Measurements from ENCODE around the gene PPAN.

The PPAN gene

GRCh38 chr19:10141479-10141878 is 35.3 kb downstream of the PPAN start:
- no peak for DNase-seq (ENCODE audit: low spot score)

GRCh38 chr19:10141973-10142372 is 35.8 kb downstream of the PPAN start:
- DNase-seq (ENCODE audit: low spot score): no peak

GRCh38 chr19:10142701-10143375 is 36.7 kb downstream of the PPAN start:
- no peak for DNase-seq (ENCODE audit: low spot score)

GRCh38 chr19:10143681-10144080 is 37.5 kb downstream of the PPAN start:
- DNase-seq (ENCODE audit: low spot score): no peak

- DNase-seq (ENCODE audit: low spot score): no peak
These were observed 38.2 kb downstream of the PPAN start for GRCh38 chr19:10144361-10144760.

GRCh38 chr19:10145031-10145430 is 38.9 kb downstream of the PPAN start:
- no peak for DNase-seq (ENCODE audit: low spot score)

GRCh38 chr19:10146142-10146541 is 40.0 kb downstream of the PPAN start:
- DNase-seq (ENCODE audit: low spot score): no peak

- no peak for DNase-seq (ENCODE audit: low spot score)
These were observed 43.3 kb downstream of the PPAN start for GRCh38 chr19:10149427-10149826.

- no peak for DNase-seq (ENCODE audit: low spot score)
These were observed 45.4 kb downstream of the PPAN start for GRCh38 chr19:10151521-10151920.

- no peak for DNase-seq (ENCODE audit: low spot score)
These were observed 45.9 kb downstream of the PPAN start for GRCh38 chr19:10152100-10152499.

GRCh38 chr19:10155839-10156238 is 49.7 kb downstream of the PPAN start:
- no peak for DNase-seq (ENCODE audit: low spot score)

- DNase-seq (ENCODE audit: low spot score): no peak
These were observed 51.9 kb downstream of the PPAN start for GRCh38 chr19:10158071-10158470.

- DNase-seq (ENCODE audit: low spot score): no peak
These were observed 52.3 kb downstream of the PPAN start for GRCh38 chr19:10158485-10158884.

GRCh38 chr19:10159610-10160009 is 53.4 kb downstream of the PPAN start:
- no peak for DNase-seq (ENCODE audit: low spot score)

All from germinal center (tissue), 1 donor.